H1 (cell line): ENCODE data around the gene BOLA3. TPM values are rescaled to one million over a fixed set of nuclear protein-coding genes. Genes with fewer than 3 reads are reported as not detected.

ENCODE experiments used
- CTCF ChIA-PET: fragments of 300-600 bp; sonication (Branson Sonifier 250); formaldehyde crosslinking; loops from one replicate; lab custom pipeline; 2021; ENCODE audit not compliant: partially characterized antibody; lab: Charles Lee
- POLR2A ChIA-PET: fragments of 300-600 bp; sonication (Branson Sonifier 250); formaldehyde crosslinking; loops from one replicate; lab custom pipeline; 2021; ENCODE audit warnings: inconsistent platforms; ENCODE audit not compliant: partially characterized antibody; lab: Charles Lee
- DNase-seq, 2 experiments: peaks; one replicate each; pipeline versions ENCODE4 v3.0.0 to v3.0.0-alpha.2; 2010 to 2022; ENCODE audit warnings: low spot score in 2 of 2, low read depth in 1 of 2, mixed read lengths in 1 of 2
- FAIRE-seq: peaks from 2 replicates; lab custom pipeline; 2011; peaks lifted over from hg19 to GRCh38; lab: Jason Lieb, UNC
- H2AFZ ChIP-seq: 2 replicates; pipeline ENCODE4 v1.8.1; 2012; ENCODE audit warnings: low read length, inconsistent platforms
- H2AK5ac ChIP-seq: 2 replicates; pipeline ENCODE4 v1.6.1; 2013; ENCODE audit warnings: low read depth, low read length
- H2BK120ac ChIP-seq: replicated peaks from 2 replicates; pipeline ENCODE3; 2013; ENCODE audit warnings: low read depth, low read length, inconsistent platforms
- H2BK12ac ChIP-seq: 2 replicates; pipeline ENCODE4 v1.6.1; 2013; ENCODE audit warnings: low read depth, low read length
- H2BK15ac ChIP-seq: 2 replicates; pipeline ENCODE4 v1.6.1; 2013; ENCODE audit warnings: low read length
- H2BK20ac ChIP-seq: 2 replicates; pipeline ENCODE4 v1.6.1; 2013; ENCODE audit warnings: low read length
- H2BK5ac ChIP-seq: 2 replicates; pipeline ENCODE4 v1.6.1; 2013; ENCODE audit warnings: low read depth, low read length
- H3K14ac ChIP-seq: 2 replicates; pipeline ENCODE4 v1.6.1; 2013; ENCODE audit warnings: inconsistent platforms; ENCODE audit not compliant: insufficient read length
- H3K18ac ChIP-seq: 2 replicates; pipeline ENCODE4 v1.6.1; 2013; ENCODE audit warnings: low read length; ENCODE audit errors: extremely low read depth
- H3K23ac ChIP-seq: 2 replicates; pipeline ENCODE4 v1.6.1; 2013; ENCODE audit warnings: inconsistent platforms; ENCODE audit not compliant: insufficient read length
- H3K23me2 ChIP-seq: 2 replicates; pipeline ENCODE4 v1.6.1; 2013; ENCODE audit warnings: low read depth, low read length
- H3K27ac ChIP-seq: 2 replicates; pipeline ENCODE4 v1.6.1; 2011; ENCODE audit warnings: low read depth, low read length, inconsistent platforms
- H3K27me3 ChIP-seq, 4 experiments: replicated peaks in 1 of 4; 1 replicate in 1 of 4; 2 replicates in 3 of 4; pipeline versions ENCODE4 v1.6.1 to v1.8.1; 2011 to 2013; ENCODE audit warnings: low read length in 3 of 4, mild to moderate bottlenecking in 3 of 4, inconsistent platforms in 2 of 4, mixed read lengths in 2 of 4, moderate library complexity in 1 of 4; ENCODE audit not compliant: control insufficient read depth in 3 of 4, insufficient read depth in 3 of 4; ENCODE audit errors: extremely low read depth in 1 of 4
- H3K36me3 ChIP-seq, 4 experiments: 2 replicates each; pipeline versions ENCODE4 v1.6.1 to v1.8.1; 2011 to 2013; ENCODE audit warnings: mild to moderate bottlenecking in 4 of 4, low read length in 3 of 4, moderate library complexity in 2 of 4, control low read depth in 1 of 4, inconsistent platforms in 1 of 4; ENCODE audit not compliant: insufficient read depth in 4 of 4, control insufficient read depth in 2 of 4
- H3K4ac ChIP-seq: replicated peaks from 2 replicates; pipeline ENCODE3; 2013; ENCODE audit warnings: low read length, low read depth, mixed read lengths, inconsistent platforms; ENCODE audit not compliant: insufficient read length
- H3K4me1 ChIP-seq, 4 experiments: replicated peaks in 1 of 4; 1 replicate in 1 of 4; 2 replicates in 3 of 4; pipeline versions ENCODE4 v1.6.1 to v1.8.1; 2011 to 2013; ENCODE audit warnings: low read length in 3 of 4, inconsistent platforms in 2 of 4, mixed read lengths in 1 of 4; ENCODE audit not compliant: insufficient read depth in 4 of 4, control insufficient read depth in 3 of 4
- H3K4me2 ChIP-seq, 2 experiments: 2 replicates each; pipeline versions ENCODE4 v1.6.1 to v1.8.1; 2011 to 2013; ENCODE audit warnings: low read depth in 2 of 2, low read length in 2 of 2, control low read depth in 1 of 2, inconsistent platforms in 1 of 2, mild to moderate bottlenecking in 1 of 2; ENCODE audit not compliant: insufficient read depth in 1 of 2
- H3K4me3 ChIP-seq, 4 experiments: fragments of 200-600, 300-600 bp in 1 of 4; sonication (generic), shearing (Covaris generic), sonication (Bioruptor Twin) in 1 of 4; 2 replicates each; pipeline versions ENCODE4 v1.5.1 to v1.8.1; 2011 to 2016; ENCODE audit warnings: low read length in 4 of 4, low read depth in 3 of 4, control low read depth in 2 of 4, inconsistent platforms in 2 of 4, mild to moderate bottlenecking in 2 of 4, mixed read lengths in 1 of 4, moderate library complexity in 1 of 4; ENCODE audit not compliant: insufficient read depth in 2 of 4; ENCODE audit errors: extremely low read depth in 1 of 4
- H3K56ac ChIP-seq: replicated peaks from 2 replicates; pipeline ENCODE3; 2013; ENCODE audit warnings: low read depth, mild to moderate bottlenecking, mixed read lengths, low read length, inconsistent platforms; ENCODE audit not compliant: insufficient read length
- H3K79me1 ChIP-seq: 2 replicates; pipeline ENCODE4 v1.6.1; 2013; ENCODE audit warnings: low read depth, low read length, control low read depth
- H3K79me2 ChIP-seq, 2 experiments: 2 replicates each; pipeline versions ENCODE4 v1.6.1 to v1.8.1; 2012 to 2013; ENCODE audit warnings: low read length in 2 of 2, mild to moderate bottlenecking in 2 of 2, inconsistent platforms in 1 of 2; ENCODE audit not compliant: insufficient read depth in 2 of 2, control insufficient read depth in 1 of 2
- H3K9ac ChIP-seq, 4 experiments: replicated peaks in 1 of 4; 1 replicate in 1 of 4; 2 replicates in 3 of 4; pipeline versions ENCODE4 v1.6.1 to v1.8.1; 2011 to 2013; ENCODE audit warnings: low read depth in 3 of 4, low read length in 3 of 4, control low read depth in 2 of 4, mild to moderate bottlenecking in 2 of 4, moderate library complexity in 2 of 4, inconsistent platforms in 1 of 4; ENCODE audit errors: extremely low read depth in 1 of 4
- H3K9me3 ChIP-seq, 2 experiments: 2 replicates each; pipeline versions ENCODE4 v1.6.1 to v1.8.1; 2012 to 2013; ENCODE audit warnings: mild to moderate bottlenecking in 2 of 2, moderate library complexity in 2 of 2, control low read depth in 1 of 2, inconsistent platforms in 1 of 2, low read depth in 1 of 2, low read length in 1 of 2, mixed read lengths in 1 of 2; ENCODE audit not compliant: insufficient read depth in 2 of 2
- H4K20me1 ChIP-seq, 2 experiments: replicated peaks in 1 of 2; 2 replicates each; pipeline versions ENCODE3 to v1.8.1; 2011 to 2013; ENCODE audit warnings: inconsistent platforms in 2 of 2, low read length in 2 of 2, mild to moderate bottlenecking in 1 of 2; ENCODE audit not compliant: insufficient read depth in 2 of 2, control insufficient read depth in 1 of 2
- H4K5ac ChIP-seq: 2 replicates; pipeline ENCODE4 v1.6.1; 2013; ENCODE audit warnings: low read length, low read depth, mixed read lengths, inconsistent platforms; ENCODE audit not compliant: insufficient read length
- H4K8ac ChIP-seq: 2 replicates; pipeline ENCODE4 v1.8.0; 2013; ENCODE audit warnings: mild to moderate bottlenecking, moderate library complexity, low read length, inconsistent platforms; ENCODE audit not compliant: insufficient read depth; ENCODE audit errors: extremely low read depth
- H4K91ac ChIP-seq: replicated peaks from 2 replicates; pipeline ENCODE3; 2013; ENCODE audit warnings: low read length, mixed read lengths, inconsistent platforms; ENCODE audit not compliant: insufficient read length
- CHD2 ChIP-seq: IDR thresholded peaks from 2 replicates; pipeline ENCODE4 v1.6.1; 2012; ENCODE audit warnings: low read length, improper control_type of control experiment
- EGR1 ChIP-seq: IDR thresholded peaks from 2 replicates; pipeline ENCODE4 v1.6.1; 2011; ENCODE audit warnings: low read depth, low read length, borderline replicate concordance
- JUN ChIP-seq: IDR thresholded peaks from 2 replicates; pipeline ENCODE4 v1.6.1; 2011; ENCODE audit warnings: low read depth, mild to moderate bottlenecking, improper control_type of control experiment, low read length
- JUND ChIP-seq: IDR thresholded peaks from 2 replicates; pipeline ENCODE4 v1.6.1; 2011; ENCODE audit warnings: mild to moderate bottlenecking, improper control_type of control experiment, low read length
- MAFK ChIP-seq: IDR thresholded peaks from 2 replicates; pipeline ENCODE4 v1.6.1; 2012; ENCODE audit warnings: low read depth, mild to moderate bottlenecking, improper control_type of control experiment, low read length
- NANOG ChIP-seq: IDR thresholded peaks from 2 replicates; pipeline ENCODE4 v1.6.1; 2011; ENCODE audit warnings: low read length, low read depth, mild to moderate bottlenecking, inconsistent platforms; ENCODE audit not compliant: insufficient read depth, poor library complexity, severe bottlenecking
- PHF8 ChIP-seq: fragments of 200-600 bp; sonication (generic); conservative IDR thresholded peaks from 2 replicates; pipeline ENCODE4 v1.7.1; 2012; ENCODE audit warnings: low read depth, mild to moderate bottlenecking, inconsistent platforms, low read length, moderate library complexity
- RAD21 ChIP-seq, 2 experiments: IDR thresholded peaks in 1 of 2; conservative IDR thresholded peaks in 1 of 2; 2 replicates each; pipeline ENCODE4 v1.6.1; 2011; ENCODE audit warnings: low read depth in 2 of 2, low read length in 2 of 2, improper control_type of control experiment in 1 of 2, inconsistent platforms in 1 of 2, mild to moderate bottlenecking in 1 of 2, moderate library complexity in 1 of 2
- RBBP5 ChIP-seq: IDR thresholded peaks from 2 replicates; pipeline ENCODE4 v1.7.1; 2012; ENCODE audit warnings: low read depth, mild to moderate bottlenecking, inconsistent platforms, low read length, moderate library complexity, borderline replicate concordance
- SIRT6 ChIP-seq: IDR thresholded peaks from one replicate; pipeline ENCODE4 v1.7.1; 2012; ENCODE audit warnings: low read length, inconsistent platforms
- SP2 ChIP-seq: IDR thresholded peaks from 2 replicates; pipeline ENCODE4 v1.6.1; 2012; ENCODE audit warnings: mild to moderate bottlenecking, low read length, inconsistent platforms
- SP4 ChIP-seq: IDR thresholded peaks from 2 replicates; pipeline ENCODE4 v1.6.1; 2012; ENCODE audit warnings: low read length, inconsistent platforms
- TAF7 ChIP-seq: optimal IDR thresholded peaks from 2 replicates; pipeline ENCODE3; 2011; ENCODE audit warnings: low read depth, mild to moderate bottlenecking, inconsistent platforms, low read length, moderate library complexity, borderline replicate concordance
- TBP ChIP-seq: IDR thresholded peaks from 2 replicates; pipeline ENCODE4 v1.6.1; 2011; ENCODE audit warnings: low read depth, low read length, improper control_type of control experiment
- YY1 ChIP-seq: IDR thresholded peaks from 2 replicates; pipeline ENCODE4 v1.6.1; 2011; ENCODE audit warnings: low read depth, mild to moderate bottlenecking, low read length
- WGBS, 2 experiments: shearing (Covaris generic) in 1 of 2; methylation state at CpG; one replicate each; pipeline versions ENCODE4 v1.1.6 to v1.1.7; 2013 to 2015; ENCODE audit warnings: low lambda C conversion rate in 2 of 2, mixed read lengths in 2 of 2, inconsistent platforms in 1 of 2, low coverage in 1 of 2, missing lambda C conversion rate in 1 of 2; ENCODE audit not compliant: insufficient replicate concordance in 2 of 2, insufficient coverage in 1 of 2, insufficient read length in 1 of 2; ENCODE audit errors: extremely low coverage in 1 of 2, missing lambda C conversion rate in 1 of 2; 5-methylcytosine and 5-hydroxymethylcytosine counted together
- polyA plus RNA-seq, 7 experiments: library from polyadenylated mRNA; depleted of rRNA in 3 of 7; stranded (reverse) in 5 of 7; unstranded in 2 of 7; fragments of >200 nt in 5 of 7; fragments of 200-250 nt in 2 of 7; gene quantifications; 1 replicate in 5 of 7; 2 replicates in 1 of 7; 4 replicates in 1 of 7; pipeline versions ENCODE4 v1.2.1 to v1.2.3, GENCODE V29; 2011 to 2013; ENCODE audit warnings: missing spikeins in 2 of 7, mixed read lengths in 2 of 7
- total RNA-seq: library from RNA; stranded (reverse); fragmentation: NEBNext Ultra II Directional; extraction: Animal tissue kit (Norgen Biotek cat#: 25700); gene quantifications from 2 replicates; pipeline ENCODE4 v1.2.1, GENCODE V29; 2021

The BOLA3 gene
- total and polyA plus RNA-seq, 2 of the 8 experiments (the other 6 are each of a cell fraction or from before 2014, with no cell fraction given), result 46.1 to 67.3 TPM

DNA sequence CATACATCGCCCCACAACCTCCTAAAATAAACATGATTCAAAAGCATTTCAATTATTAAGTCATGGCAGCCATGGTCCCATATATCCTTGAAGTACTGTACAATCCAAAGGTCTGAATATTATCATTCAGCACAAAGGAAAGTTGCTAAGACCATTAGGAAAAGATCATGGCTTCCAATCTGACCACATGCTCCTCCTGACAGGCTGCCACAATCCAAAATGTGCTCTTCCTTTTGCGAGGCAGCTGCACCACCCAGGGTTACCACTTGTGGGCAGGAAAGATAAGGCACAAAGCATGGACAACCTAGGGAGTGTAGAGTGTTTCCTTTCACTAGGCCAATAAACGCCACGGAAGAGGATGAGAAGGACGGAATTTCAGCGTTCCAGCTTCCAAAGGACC lies 5.4 kb downstream of the BOLA3 start:
- Histone ChIP-seq H3K56ac (no peak overlapping the region), H3K18ac (no peak overlapping the region), H3K9me3 (no peaks in the 10 kb centered on the region), H4K5ac (no peak overlapping the region), H3K36me3 (peaks cover 0 to 16% (median 0%) of the 10 kb centered on the region in 4 experiments; a peak in 2 of 8 replicates), H4K20me1 (peaks cover 5 to 10% of the 10 kb centered on the region in 2 experiments), H3K27me3 (no peaks in the 10 kb centered on the region), H2BK20ac (no peak overlapping the region), H3K79me1 (peaks cover 5% of the 10 kb centered on the region), H2BK5ac (no peak overlapping the region), H2BK120ac (no peak overlapping the region), H3K9ac (no peak overlapping the region), H3K23me2 (peaks cover 7% of the 10 kb centered on the region; the same call in 1 of the 2 replicates), H3K4me2 (no peak overlapping the region), H2AFZ (no peak overlapping the region), H3K79me2 (peaks cover 0 to 10% of the 10 kb centered on the region in 2 experiments; a peak in 2 of 4 replicates), H3K4me1 (peaks cover 0 to 5% (median 2%) of the 10 kb centered on the region in 4 experiments; a peak in 3 of 7 replicates), H4K91ac (no peak overlapping the region), H3K4me3 (no peak overlapping the region), H2AK5ac (no peak overlapping the region), H3K4ac (no peak overlapping the region), H3K23ac (no peak overlapping the region), H2BK12ac (no peak overlapping the region), H2BK15ac (no peak overlapping the region), H4K8ac (no peak overlapping the region), H3K27ac (no peak overlapping the region), H3K14ac (no peak overlapping the region)
- peak; percentile 78 for FAIRE-seq
- 85 to 100% methylated on average over 1 to 6 of the region's 6 CpGs for WGBS, 2 experiments
- POLR2A ChIA-PET, result interaction anchor here (0.6 to 1.6 kb wide), 8 partner anchors 16 to 215 kb away, joined by 3 to 6 read pairs (median 3); partner anchors contain the start of gene DGUOK
- CTCF ChIA-PET, result interaction anchor here (0.8 to 2.0 kb wide), 13 partner anchors 9 to 320 kb away, joined by 3 to 12 read pairs (median 3); partner anchors contain the start of gene MOB1A
- no peak for DNase-seq
- no peak for TF ChIP-seq SP4
- 0 out of 2 replicates have a peak, but pooled peaks have one; percentile 25 for TF ChIP-seq YY1
- no peak for TF ChIP-seq SP2
- TF ChIP-seq PHF8, result no peak
- TF ChIP-seq JUND, result no peak
- TF ChIP-seq TAF7, result no peak
- TF ChIP-seq TBP, result no peak
- no peak for TF ChIP-seq JUN
- TF ChIP-seq NANOG, result no peak
- TF ChIP-seq RAD21 (IDR thresholded peaks at IDR 0.05 in 1 of 2, conservative IDR thresholded peaks at IDR 0.05 in 1 of 2; ENCODE audit: low read depth in 2 of 2, low read length in 2 of 2), result peak; percentile 48 to 64
- TF ChIP-seq EGR1, result no peak
- TF ChIP-seq MAFK, result no peak
- TF ChIP-seq RBBP5, result no peak
- TF ChIP-seq CHD2, result no peak
- no peak for TF ChIP-seq SIRT6
